ENCODE measurements around the gene FBXO3. TPM values are rescaled to one million over a fixed set of nuclear protein-coding genes. Genes with fewer than 3 reads are reported as not detected.

Gene FBXO3
- total and polyA plus RNA-seq, 9 donors, result 25.2 to 43.0 (median 33.8) TPM

DNA sequence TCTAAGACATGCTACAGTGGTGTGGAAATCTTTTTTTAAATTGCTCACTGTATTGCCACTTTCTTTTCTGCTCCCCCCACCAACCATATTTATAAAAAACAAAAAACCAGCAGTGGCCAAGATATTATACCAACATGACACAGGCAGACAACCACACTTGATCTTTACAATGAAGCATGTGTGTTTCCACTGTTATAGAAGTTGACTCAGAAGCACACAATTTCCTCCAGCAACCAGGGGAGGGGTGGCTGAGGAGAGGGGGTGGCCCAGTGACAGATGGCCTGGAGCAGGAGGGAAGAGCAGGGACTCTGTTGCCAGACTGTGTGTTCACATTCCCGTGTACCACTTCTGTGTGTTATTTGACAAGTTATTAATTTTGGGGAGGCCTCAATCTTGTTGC is 52.9 kb downstream of the FBXO3 start:
- Histone ChIP-seq H3K27ac (no peak overlapping the region), H3K36me3 (no peaks in the 10 kb centered on the region), H3K9me3 (no peaks in the 10 kb centered on the region), H3K27me3 (no peaks in the 10 kb centered on the region), H3K4me1 (ENCODE audit: insufficient read depth) (peaks cover 25% of the 10 kb centered on the region), H3K4me3 (no peak overlapping the region)
- intact Hi-C loops (cut with DNase I), result no loop called here
- WGBS, 3 donors, result 21 to 26% (median 24%) methylated on average over 1 of the region's 1 CpG
- TF ChIP-seq, protein P1, sequence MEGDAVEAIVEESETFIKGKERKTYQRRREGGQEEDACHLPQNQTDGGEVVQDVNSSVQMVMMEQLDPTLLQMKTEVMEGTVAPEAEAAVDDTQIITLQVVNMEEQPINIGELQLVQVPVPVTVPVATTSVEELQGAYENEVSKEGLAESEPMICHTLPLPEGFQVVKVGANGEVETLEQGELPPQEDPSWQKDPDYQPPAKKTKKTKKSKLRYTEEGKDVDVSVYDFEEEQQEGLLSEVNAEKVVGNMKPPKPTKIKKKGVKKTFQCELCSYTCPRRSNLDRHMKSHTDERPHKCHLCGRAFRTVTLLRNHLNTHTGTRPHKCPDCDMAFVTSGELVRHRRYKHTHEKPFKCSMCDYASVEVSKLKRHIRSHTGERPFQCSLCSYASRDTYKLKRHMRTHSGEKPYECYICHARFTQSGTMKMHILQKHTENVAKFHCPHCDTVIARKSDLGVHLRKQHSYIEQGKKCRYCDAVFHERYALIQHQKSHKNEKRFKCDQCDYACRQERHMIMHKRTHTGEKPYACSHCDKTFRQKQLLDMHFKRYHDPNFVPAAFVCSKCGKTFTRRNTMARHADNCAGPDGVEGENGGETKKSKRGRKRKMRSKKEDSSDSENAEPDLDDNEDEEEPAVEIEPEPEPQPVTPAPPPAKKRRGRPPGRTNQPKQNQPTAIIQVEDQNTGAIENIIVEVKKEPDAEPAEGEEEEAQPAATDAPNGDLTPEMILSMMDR (IDR thresholded peaks at IDR 0.05), result no peak
- TF ChIP-seq POLR2A (IDR thresholded peaks at IDR 0.05) (no peak), EP300 (IDR thresholded peaks at IDR 0.05) (no peak)
- no peak for DNase-seq

DNA sequence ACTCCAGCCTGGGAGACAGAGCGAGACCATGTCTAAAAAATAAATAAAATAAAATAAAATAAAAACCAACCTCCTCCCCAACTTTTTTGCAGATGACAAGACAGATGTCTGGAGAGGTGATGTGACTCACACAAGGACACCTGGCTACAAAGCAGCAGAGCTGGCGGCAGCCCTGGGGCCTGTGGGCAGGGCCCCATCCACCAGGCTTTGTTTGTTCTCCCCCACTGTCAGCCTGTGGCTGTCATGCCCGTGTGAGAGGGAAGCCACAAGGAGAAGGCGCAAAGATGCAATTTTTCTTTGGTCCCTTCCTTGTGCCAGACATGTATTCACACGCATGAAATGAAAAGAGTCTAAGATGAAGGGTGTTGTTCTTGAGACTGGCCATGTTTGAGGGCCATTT is 54.7 kb downstream of the FBXO3 start:
- intact Hi-C loops (cut with DNase I), result no loop called here
- no peak overlapping the region for H3K4me3 ChIP-seq
- no peak for DNase-seq
- H3K27ac ChIP-seq, result no peak overlapping the region
- peaks cover 22% of the 10 kb centered on the region for H3K4me1 ChIP-seq (ENCODE audit: insufficient read depth)
- TF ChIP-seq EP300 (IDR thresholded peaks at IDR 0.05) (no peak), POLR2A (IDR thresholded peaks at IDR 0.05) (no peak)
- TF ChIP-seq, protein P1 (IDR thresholded peaks at IDR 0.05), result no peak
- no peaks in the 10 kb centered on the region for H3K27me3 ChIP-seq
- 86 to 90% (median 87%) methylated on average over 5 of the region's 5 CpGs for WGBS, 3 donors
- H3K36me3 ChIP-seq, result no peaks in the 10 kb centered on the region
- H3K9me3 ChIP-seq, result no peaks in the 10 kb centered on the region

DNA sequence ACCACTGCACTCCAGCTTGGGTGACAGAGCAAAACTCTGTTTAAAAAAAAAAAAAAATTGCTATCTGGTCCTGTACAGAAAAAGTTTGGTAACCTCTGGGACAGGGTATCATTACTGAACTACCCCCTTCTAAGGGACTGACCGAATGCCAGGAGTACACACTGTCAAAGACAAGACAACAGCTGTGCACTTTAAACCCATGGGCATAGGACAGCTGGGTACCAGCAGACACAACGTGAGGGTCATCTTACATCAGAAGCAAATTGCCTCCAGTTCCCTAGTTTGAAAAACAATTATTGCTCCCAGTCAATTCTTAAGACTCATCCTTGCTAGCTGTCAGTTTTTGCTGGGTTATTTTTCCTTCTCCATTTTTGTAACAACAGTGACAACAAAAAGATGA is 55.9 kb downstream of the FBXO3 start:
- WGBS, 3 donors, result 58 to 81% (median 75%) methylated on average over 2 of the region's 2 CpGs
- Histone ChIP-seq H3K9me3 (no peaks in the 10 kb centered on the region), H3K36me3 (no peaks in the 10 kb centered on the region), H3K27ac (no peak overlapping the region), H3K4me1 (ENCODE audit: insufficient read depth) (peaks cover 13% of the 10 kb centered on the region), H3K27me3 (no peaks in the 10 kb centered on the region), H3K4me3 (no peak overlapping the region)
- no peak for DNase-seq
- intact Hi-C loops (cut with DNase I), result no loop called here
- TF ChIP-seq POLR2A (IDR thresholded peaks at IDR 0.05) (no peak), EP300 (IDR thresholded peaks at IDR 0.05) (no peak)

- no peaks in the 10 kb centered on the region for H3K9me3 ChIP-seq
- intact Hi-C loops (cut with DNase I), result no loop called here
- no peak overlapping the region for H3K4me3 ChIP-seq
- peaks cover 3% of the 10 kb centered on the region for H3K4me1 ChIP-seq (ENCODE audit: insufficient read depth)
- no peak overlapping the region for H3K27ac ChIP-seq
- no peaks in the 10 kb centered on the region for H3K27me3 ChIP-seq
- WGBS, 3 donors, result 80 to 95% (median 90%) methylated on average over 2 of the region's 2 CpGs
- DNase-seq, result no peak
- TF ChIP-seq EP300 (IDR thresholded peaks at IDR 0.05), result no peak
- no peak for TF ChIP-seq POLR2A (IDR thresholded peaks at IDR 0.05)
- TF ChIP-seq, protein P1 (IDR thresholded peaks at IDR 0.05), result no peak
- H3K36me3 ChIP-seq, result no peaks in the 10 kb centered on the region
These were observed 58.1 kb downstream of the FBXO3 start for GRCh38 chr11:33716243-33716642.

DNA sequence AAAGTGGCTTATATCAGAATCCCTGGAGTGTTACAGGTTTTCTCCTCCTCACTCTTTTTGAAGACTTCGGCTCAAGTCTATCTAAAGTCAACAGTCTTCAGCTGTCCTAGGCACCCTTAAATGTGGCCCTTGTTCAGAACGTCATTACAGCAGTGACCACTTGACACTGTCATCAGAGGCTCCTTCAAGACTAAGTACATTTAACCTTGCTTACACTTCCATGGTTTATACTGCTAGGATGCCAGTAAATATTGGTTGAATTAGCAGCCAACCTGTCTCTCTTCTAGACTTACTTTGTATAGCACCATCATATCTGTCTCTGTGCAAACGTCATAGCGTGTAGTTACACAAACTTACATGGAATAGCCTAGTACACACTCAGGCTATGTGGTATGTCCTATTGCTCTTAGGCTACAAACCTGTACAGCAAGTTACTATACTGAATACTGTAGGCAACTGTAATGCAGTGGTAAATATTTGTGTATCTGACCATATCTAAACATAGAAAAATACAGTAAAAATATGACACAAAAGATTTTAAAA is 60.4 kb downstream of the FBXO3 start:
- no peak overlapping the region for H3K4me3 ChIP-seq
- DNase-seq, result no peak
- no peaks in the 10 kb centered on the region for H3K9me3 ChIP-seq
- peaks cover 2% of the 10 kb centered on the region for H3K4me1 ChIP-seq (ENCODE audit: insufficient read depth)
- no peaks in the 10 kb centered on the region for H3K27me3 ChIP-seq
- H3K27ac ChIP-seq, result no peak overlapping the region
- H3K36me3 ChIP-seq, result no peaks in the 10 kb centered on the region
- 63 to 77% (median 76%) methylated on average over 4 of the region's 4 CpGs for WGBS, 3 donors
- intact Hi-C loops (cut with DNase I), result no loop called here
- TF ChIP-seq, protein P1 (IDR thresholded peaks at IDR 0.05), result no peak
- TF ChIP-seq POLR2A (IDR thresholded peaks at IDR 0.05), result no peak
- no peak for TF ChIP-seq EP300 (IDR thresholded peaks at IDR 0.05)
